ENCODE data around the gene HOXC12. TPM values are rescaled to one million over a fixed set of nuclear protein-coding genes. Genes with fewer than 3 reads are reported as not detected.

Gene HOXC12
- total and polyA plus RNA-seq, 5 experiments from 2014 or later = not detected

DNA sequence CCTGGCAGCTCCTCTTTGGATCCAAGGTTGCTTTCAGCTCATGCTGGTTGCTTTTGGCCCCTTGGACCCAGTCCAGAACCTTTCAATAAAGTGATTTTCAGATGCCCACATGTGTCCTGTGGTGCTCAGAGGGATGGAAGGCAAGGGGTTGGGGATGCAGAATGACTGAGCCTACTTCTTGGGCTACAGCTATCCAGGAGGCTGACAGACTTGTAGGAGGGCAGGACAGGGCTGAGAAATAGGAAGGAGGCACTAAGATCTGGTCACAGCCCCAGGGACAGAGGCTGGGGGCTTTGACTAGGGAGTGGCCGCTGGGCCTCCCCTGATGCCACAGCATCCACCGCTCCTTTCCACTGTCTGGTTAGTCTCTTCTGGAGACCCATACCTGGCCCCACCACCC lies 17.0 kb downstream of the HOXC12 start:
- Mint-ChIP-seq H3K4me1 (peaks cover 8 to 31% (median 23%) of the 10 kb centered on the region in 4 donors), H3K4me3 (no peak overlapping the region), H3K36me3 (peaks cover 5 to 8% (median 7%) of the 10 kb centered on the region in 3 donors), H3K9me3 (peaks cover 0 to 21% (median 11%) of the 10 kb centered on the region in 9 donors), H3K27me3 (peaks cover 58 to 98% (median 80%) of the 10 kb centered on the region in 5 donors), H3K27ac (no peak overlapping the region)
- ATAC-seq (no peak), DNase-seq (no peak)
- POLR2A ChIA-PET = no interaction called here

DNA sequence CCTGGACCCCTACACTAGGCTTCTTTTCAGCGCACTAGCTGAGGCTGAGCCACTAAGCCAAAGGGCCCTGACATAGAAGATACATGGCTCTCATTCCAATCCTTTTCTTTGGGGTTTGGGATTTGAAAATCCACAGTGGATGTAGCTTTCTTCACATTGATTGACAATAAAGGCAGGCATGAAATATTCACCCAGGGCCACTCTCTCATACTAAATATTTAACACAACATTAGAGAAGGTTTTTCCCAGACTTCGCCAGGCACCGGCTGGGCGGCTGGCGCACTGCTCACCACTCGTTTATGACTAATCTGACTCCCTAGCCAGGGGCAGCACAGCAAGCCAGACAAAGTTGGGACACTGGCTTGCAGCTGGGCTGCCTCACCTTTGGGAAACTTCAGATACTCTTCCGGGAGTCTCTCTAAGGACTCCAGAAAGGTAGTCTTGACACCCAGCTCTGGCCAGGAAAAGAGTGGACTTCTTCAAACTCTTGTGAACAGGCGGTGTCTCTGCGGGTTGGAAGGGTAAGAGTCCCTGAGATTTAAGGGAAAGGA lies 17.5 kb downstream of the HOXC12 start:
- peak overlapping the region in 3 of 10 donors; percentile 12 to 41 (median 16) for H3K4me3 Mint-ChIP-seq
- H3K9me3 Mint-ChIP-seq = peaks cover 0 to 21% (median 11%) of the 10 kb centered on the region in 9 donors
- peaks cover 5 to 13% (median 8%) of the 10 kb centered on the region in 3 donors for H3K36me3 Mint-ChIP-seq
- DNase-seq (no peak), ATAC-seq (no peak)
- peaks cover 8 to 28% (median 21%) of the 10 kb centered on the region in 4 donors for H3K4me1 Mint-ChIP-seq
- POLR2A ChIA-PET = no interaction called here
- H3K27ac Mint-ChIP-seq = peak overlapping the region in 1 of 10 donors; percentile 14
- peaks cover 58 to 98% (median 81%) of the 10 kb centered on the region in 5 donors for H3K27me3 Mint-ChIP-seq

DNA sequence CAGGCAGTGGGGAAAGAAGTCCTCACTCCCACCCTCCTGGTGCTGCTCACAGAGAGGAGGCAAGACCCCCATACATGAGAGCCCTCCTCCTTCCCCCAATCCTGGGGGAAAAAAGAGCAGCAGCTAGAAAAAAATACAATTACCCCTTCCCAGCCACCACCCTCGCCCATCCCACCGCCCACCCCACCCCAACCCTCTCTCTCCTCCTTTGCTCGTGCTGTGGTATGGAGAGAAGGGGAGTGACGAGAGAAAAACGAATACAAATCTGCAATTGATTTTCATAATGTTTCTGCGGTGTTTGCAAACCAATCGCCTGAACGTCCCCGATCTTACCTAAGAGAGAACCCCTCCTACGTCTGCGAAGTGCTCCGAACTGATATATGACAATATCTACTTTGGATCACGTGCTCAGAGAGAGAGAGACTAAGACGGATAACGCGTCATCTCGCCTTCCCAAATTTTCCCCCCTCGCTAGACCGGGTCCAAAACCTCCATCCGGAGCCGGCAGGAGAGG lies 18.1 kb downstream of the HOXC12 start, which contains the start of gene HOXC11:
Gene HOXC11 (plus strand): TSS at position 405 of the 514 bp plus-strand sequence. CDS start 116 bp downstream, outside the sequence.
- peak within 1 kb of the TSS in 5 of 10 donors; percentile 41 to 90 (median 60) for H3K27ac Mint-ChIP-seq

DNA sequence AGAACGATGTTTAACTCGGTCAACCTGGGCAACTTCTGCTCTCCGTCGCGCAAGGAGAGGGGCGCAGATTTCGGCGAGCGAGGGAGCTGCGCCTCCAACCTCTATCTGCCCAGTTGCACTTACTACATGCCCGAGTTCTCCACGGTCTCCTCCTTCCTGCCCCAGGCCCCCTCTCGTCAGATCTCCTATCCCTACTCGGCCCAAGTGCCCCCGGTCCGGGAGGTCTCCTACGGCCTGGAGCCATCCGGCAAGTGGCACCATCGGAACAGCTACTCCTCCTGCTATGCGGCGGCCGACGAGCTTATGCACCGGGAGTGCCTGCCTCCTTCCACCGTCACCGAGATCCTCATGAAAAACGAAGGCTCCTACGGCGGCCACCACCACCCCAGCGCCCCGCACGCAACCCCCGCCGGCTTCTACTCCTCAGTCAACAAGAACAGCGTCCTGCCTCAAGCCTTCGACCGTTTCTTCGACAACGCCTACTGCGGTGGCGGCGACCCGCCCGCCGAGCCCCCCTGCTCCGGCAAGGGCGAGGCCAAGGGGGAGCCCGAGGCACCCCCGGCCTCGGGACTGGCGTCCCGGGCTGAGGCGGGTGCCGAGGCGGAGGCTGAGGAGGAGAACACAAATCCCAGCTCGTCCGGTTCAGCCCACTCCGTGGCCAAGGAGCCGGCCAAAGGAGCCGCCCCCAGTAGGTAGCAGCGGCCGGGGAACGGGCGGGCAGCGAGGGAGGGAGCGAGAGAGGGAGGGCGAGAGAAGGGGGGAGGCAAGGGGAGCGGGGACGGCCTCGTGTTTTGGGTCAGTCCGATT lies 18.7 kb downstream of the HOXC12 start:
- peak overlapping the region; percentile 47 to 82 (median 70) for H3K4me3 Mint-ChIP-seq
- ATAC-seq = peak; percentile 25 to 40
- H3K9me3 Mint-ChIP-seq = peaks cover 0 to 22% (median 11%) of the 10 kb centered on the region in 9 donors
- peak in 1 of 10 donors; percentile 63 for DNase-seq
- peaks cover 8 to 28% (median 21%) of the 10 kb centered on the region in 4 donors for H3K4me1 Mint-ChIP-seq
- peaks cover 55 to 98% (median 79%) of the 10 kb centered on the region in 5 donors for H3K27me3 Mint-ChIP-seq
- H3K36me3 Mint-ChIP-seq = peaks cover 5 to 14% (median 8%) of the 10 kb centered on the region in 3 donors
- POLR2A ChIA-PET = no interaction called here
- peak overlapping the region in 5 of 10 donors; percentile 41 to 90 (median 60) for H3K27ac Mint-ChIP-seq

More for the DNA sequence above, 18.1 kb downstream of the HOXC12 start, which contains the start of gene HOXC11:
- Mint-ChIP-seq H3K27me3 (peaks cover 57 to 98% (median 81%) of the 10 kb centered on the region in 5 donors), H3K9me3 (peaks cover 0 to 21% (median 11%) of the 10 kb centered on the region in 9 donors), H3K4me1 (peaks cover 8 to 28% (median 21%) of the 10 kb centered on the region in 4 donors), H3K4me3 (peak within 1 kb of the TSS; percentile 47 to 82 (median 70)), H3K36me3 (peaks cover 5 to 14% (median 8%) of the 10 kb centered on the region in 3 donors)
- no peak for ATAC-seq
- peak in 1 of 10 donors; percentile 52 for DNase-seq
- POLR2A ChIA-PET = no interaction called here

DNA sequence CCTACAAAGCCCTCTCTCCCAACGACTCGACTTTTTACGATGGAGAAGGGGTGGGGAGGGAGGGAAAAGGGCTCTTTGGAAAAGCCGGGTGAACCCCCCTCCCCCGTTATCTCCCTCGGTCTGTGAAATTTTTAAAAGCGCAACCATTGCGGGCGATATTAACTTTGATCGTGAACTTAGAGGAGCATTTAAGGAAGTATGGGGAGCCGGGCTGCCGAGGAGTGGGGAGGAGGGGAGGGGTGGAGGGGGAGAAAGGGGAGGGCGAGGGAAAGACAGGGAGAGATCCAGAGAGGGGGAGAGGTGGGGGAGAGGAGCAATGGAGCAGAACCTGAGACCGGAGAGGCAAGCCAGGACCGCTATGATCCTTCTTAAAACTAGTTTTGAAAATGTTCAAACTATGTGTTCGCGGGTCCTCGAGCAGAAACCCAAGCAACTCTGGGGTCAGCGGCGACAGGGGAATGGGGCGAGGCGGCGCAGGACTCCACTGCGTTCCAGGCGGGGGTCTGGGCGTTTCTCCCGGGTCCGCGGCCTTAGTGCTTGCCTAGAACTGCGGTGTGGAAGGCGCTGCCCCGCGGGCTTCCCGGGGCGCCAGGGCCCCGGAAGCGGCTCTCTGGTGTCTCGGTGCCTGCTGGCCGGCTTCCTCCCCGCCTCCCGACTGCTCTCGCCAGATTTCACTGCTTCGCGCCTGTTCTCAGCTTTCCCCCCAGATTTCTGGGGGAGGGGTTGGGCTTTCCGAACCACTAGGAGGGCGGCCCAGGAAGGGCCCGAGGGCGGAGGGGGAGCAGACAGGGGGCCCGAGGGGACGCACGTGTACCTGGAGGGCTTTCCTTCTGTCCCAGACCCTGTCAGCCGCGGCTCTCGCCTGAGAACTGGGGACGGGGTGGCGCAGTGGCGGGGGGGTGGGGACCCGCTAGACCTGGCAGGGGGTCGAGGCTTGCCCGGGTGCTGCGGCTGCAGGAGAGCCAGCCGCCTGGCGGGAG lies 19.7 kb downstream of the HOXC12 start, which contains the start of gene HOTAIR:
Gene HOTAIR (minus strand): TSS at position 871 of the 980 bp plus-strand sequence.
- DNase-seq (peak in 2 of 10 donors; percentile 44 to 61), ATAC-seq (peak; percentile 67 to 68)
- Mint-ChIP-seq H3K27ac (peak within 1 kb of the TSS in 2 of 10 donors; percentile 52 to 66), H3K4me1 (peaks cover 8 to 28% (median 21%) of the 10 kb centered on the region in 4 donors), H3K27me3 (peaks cover 51 to 98% (median 80%) of the 10 kb centered on the region in 5 donors), H3K9me3 (peaks cover 0 to 25% (median 11%) of the 10 kb centered on the region in 9 donors), H3K4me3 (peak within 1 kb of the TSS; percentile 59 to 82 (median 76)), H3K36me3 (peaks cover 5 to 14% (median 8%) of the 10 kb centered on the region in 3 donors)
- POLR2A ChIA-PET = no interaction called here

DNA sequence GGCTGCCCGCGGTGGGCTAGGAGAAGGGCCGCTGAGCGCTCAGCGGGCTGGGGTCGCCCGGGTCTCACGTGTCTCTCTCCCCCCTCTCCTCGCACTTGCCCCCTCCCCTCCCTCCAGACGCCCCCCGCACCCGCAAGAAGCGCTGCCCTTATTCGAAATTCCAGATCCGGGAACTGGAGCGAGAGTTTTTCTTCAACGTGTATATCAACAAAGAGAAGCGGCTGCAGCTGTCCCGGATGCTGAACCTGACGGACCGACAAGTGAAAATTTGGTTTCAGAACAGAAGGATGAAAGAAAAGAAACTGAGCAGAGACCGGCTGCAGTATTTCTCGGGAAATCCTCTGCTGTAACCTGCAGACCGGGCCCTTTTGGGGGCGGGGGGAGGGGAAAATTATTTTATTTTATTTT lies 20.4 kb downstream of the HOXC12 start:
- peaks cover 5 to 14% (median 8%) of the 10 kb centered on the region in 3 donors for H3K36me3 Mint-ChIP-seq
- peaks cover 51 to 98% (median 80%) of the 10 kb centered on the region in 5 donors for H3K27me3 Mint-ChIP-seq
- no peak overlapping the region for H3K27ac Mint-ChIP-seq
- peak overlapping the region; percentile 30 to 77 (median 70) for H3K4me3 Mint-ChIP-seq
- POLR2A ChIA-PET = no interaction called here
- H3K4me1 Mint-ChIP-seq = peaks cover 8 to 30% (median 21%) of the 10 kb centered on the region in 4 donors
- H3K9me3 Mint-ChIP-seq = peaks cover 0 to 27% (median 11%) of the 10 kb centered on the region in 9 donors
- ATAC-seq (no peak), DNase-seq (peak in 1 of 10 donors; percentile 63)

DNA sequence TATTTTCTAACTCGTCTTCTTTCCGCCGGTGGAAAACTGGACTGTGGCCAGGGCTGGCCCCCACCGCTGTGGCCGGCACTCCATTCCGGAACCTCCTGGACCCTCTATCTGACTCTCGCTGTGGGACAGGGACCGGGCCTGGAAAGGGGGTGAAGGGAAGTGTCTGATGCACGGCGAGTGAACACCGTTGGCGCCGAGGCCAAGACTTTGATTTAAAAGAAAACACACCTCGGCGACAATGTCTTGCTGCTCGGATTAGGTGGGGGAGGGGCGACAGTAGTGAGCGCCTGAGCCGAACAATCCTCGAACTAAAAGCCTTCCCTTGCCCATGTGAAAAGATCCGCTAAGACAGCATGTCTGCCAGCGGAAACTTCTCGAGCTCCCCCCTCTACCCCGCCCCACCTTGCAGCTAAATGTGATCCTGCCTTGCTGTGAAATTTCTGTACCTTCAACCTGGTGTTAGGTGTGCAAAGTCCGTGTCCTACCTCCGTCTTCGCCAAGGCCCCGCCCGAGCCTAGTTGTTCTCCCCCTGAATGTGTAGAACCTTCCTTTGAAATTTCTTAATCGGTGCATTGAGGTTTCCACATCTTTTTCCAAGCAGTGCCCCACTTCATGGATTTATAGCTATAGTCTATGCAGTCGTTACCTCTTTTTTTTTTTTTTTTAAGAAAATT lies 20.9 kb downstream of the HOXC12 start:
- Mint-ChIP-seq H3K27me3 (peaks cover 56 to 98% (median 80%) of the 10 kb centered on the region in 5 donors), H3K9me3 (peaks cover 0 to 27% (median 11%) of the 10 kb centered on the region in 9 donors), H3K4me1 (peaks cover 8 to 35% (median 21%) of the 10 kb centered on the region in 4 donors), H3K4me3 (peak overlapping the region; percentile 38 to 77 (median 71)), H3K27ac (peak overlapping the region in 2 of 10 donors; percentile 52 to 66), H3K36me3 (peaks cover 5 to 14% (median 8%) of the 10 kb centered on the region in 3 donors)
- POLR2A ChIA-PET = interaction anchor here (0.6 kb wide), 2 partner anchors 10 to 1740 kb away, joined by 3 to 4 read pairs; partner anchors contain the start of gene BLOC1S1
- ATAC-seq = no peak
- DNase-seq = peak in 1 of 10 donors; percentile 54

DNA sequence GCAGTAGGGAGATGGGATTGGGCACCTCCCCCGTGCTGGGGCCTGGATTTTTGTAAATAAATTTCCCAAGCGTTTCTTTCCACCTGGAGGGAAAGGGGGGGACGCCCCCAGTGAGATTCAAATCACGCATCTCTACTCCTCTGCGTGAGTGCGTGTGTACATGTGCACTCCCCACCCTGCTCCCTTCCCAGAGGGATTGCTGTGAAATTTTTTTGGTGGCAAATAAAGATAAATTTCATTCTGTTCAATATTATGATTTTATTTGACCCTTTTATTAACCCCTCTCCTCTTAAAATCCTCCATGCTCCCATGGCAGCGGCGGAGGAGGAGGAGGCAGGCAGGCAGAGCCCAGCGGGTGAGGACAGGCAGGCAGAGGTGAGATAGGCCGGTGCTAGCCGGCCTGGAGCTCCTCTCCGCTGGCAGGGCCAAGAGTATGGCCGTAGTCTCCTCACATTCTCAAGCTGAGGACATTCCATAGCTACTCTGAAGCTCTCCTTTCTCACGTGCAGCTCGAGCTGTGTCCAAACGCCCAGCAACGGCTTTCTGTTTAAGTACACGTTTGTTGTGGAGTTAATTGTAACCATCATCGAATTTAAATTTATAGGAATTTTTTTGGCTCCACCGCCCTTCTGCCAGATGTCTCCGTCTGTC lies 21.6 kb downstream of the HOXC12 start:
- POLR2A ChIA-PET = interaction anchor here (0.6 kb wide), 3 partner anchors 11 to 1740 kb away, joined by 3 to 4 read pairs (median 3); partner anchors contain the start of gene BLOC1S1
- Mint-ChIP-seq H3K36me3 (peaks cover 5 to 14% (median 8%) of the 10 kb centered on the region in 3 donors), H3K27ac (peak overlapping the region in 1 of 10 donors; percentile 66), H3K4me1 (peaks cover 8 to 41% (median 23%) of the 10 kb centered on the region in 4 donors), H3K4me3 (peak overlapping the region in 2 of 10 donors; percentile 14 to 77), H3K9me3 (peaks cover 0 to 27% (median 11%) of the 10 kb centered on the region in 9 donors), H3K27me3 (peaks cover 56 to 98% (median 80%) of the 10 kb centered on the region in 5 donors)
- no peak for ATAC-seq
- no peak for DNase-seq

DNA sequence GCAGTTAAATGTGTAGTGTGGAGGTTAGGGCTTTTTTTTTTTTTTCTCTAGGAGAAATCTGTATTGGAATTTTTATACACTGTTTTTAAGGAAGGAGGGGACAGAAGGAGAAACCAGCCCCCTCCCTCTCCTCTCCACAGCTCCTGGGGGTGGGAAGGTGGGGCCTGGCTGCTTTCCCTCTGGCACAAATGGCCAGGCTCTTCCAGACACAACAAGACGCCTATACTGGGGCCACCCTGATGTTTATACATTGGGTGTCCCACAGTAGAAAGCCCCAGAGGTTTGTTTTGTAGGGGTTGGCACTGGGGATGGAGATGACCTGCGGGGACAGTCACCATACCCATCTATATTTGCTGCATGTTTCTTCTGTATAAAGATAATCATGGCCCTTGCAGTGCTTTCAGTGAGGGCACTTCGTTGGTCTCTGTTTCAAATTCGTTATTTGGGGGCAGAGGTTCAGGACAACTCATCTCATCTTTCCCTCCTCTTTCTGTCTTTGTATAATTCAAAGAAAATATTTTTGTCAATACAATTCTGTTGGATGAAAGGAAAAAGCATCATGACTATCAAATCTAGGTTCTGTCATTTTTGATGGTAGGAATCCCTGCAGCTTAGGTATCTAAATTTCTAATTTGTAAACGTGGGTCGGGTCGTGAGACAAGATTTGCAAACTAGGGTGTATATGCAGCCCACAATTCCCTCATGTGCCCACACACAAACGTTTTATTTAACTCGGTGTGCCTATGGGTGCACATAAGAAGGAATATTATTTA lies 22.3 kb downstream of the HOXC12 start:
- Mint-ChIP-seq H3K27me3 (peaks cover 52 to 98% (median 80%) of the 10 kb centered on the region in 5 donors), H3K9me3 (peaks cover 0 to 26% (median 10%) of the 10 kb centered on the region in 9 donors), H3K4me3 (peak overlapping the region in 1 of 10 donors; percentile 14), H3K27ac (no peak overlapping the region), H3K4me1 (peaks cover 8 to 41% (median 23%) of the 10 kb centered on the region in 4 donors), H3K36me3 (peaks cover 5 to 14% (median 8%) of the 10 kb centered on the region in 3 donors)
- ATAC-seq (no peak), DNase-seq (peak in 1 of 10 donors; percentile 7)
- POLR2A ChIA-PET = interaction anchor here (0.6 kb wide), 1 partner anchor 13 kb away, joined by 3 read pairs; no protein-coding TSS in a partner anchor

All from naive thymus-derived CD8-positive, alpha-beta T cell (primary cell).